ENCODE data around the gene SCN7A.
"Not testable (repeated sequence)": the region's sequence is repeated elsewhere in the genome, so short reads cannot be mapped to it uniquely, and the experiment has no call there.

The SCN7A gene
- long read RNA-seq, donor 1 = 0 reads
- long read RNA-seq, donor 2, partial matches to known transcripts = 8 of 8 reads
- long read RNA-seq, donor 2, other reads (novel, unspliced or antisense) = 0 of 8 reads
- long read RNA-seq, donor 3 = 0 reads
- long read RNA-seq, donor 4, partial matches to known transcripts = 38 of 39 reads
- long read RNA-seq, donor 4, other reads (novel, unspliced or antisense) = 0 of 39 reads
- long read RNA-seq, donor 5 = 0 reads
- long read RNA-seq, donor 6 = 0 reads
- long read RNA-seq, donor 7 = 0 reads
- long read RNA-seq, donor 8 = 0 reads

DNA sequence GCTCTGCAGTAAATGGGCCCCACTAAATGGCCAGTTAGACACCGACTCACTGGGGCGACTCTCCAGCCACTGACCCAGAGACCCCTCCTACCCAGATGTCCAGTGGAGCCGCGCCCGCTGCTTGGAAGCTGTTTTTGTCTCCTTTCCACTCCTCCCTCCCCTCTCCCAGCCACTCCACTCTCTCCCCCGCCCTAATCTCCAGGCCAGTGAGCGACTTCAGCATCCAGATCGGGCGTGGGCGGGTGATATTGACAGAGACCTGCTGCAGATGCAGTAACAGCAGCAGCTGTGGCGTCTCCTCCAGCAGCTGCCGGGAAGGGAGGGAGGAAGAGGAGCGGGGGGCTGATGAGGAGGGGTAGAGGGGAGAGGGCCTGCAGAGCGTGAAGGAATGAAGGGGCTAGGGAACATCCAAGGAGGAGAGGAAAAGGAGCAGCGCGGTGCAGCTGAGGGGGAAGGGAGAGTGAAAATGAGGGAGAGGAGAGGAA is at the start of gene SCN7A:
TSS of gene SCN7A (minus strand) at position 110 of the 485 bp plus-strand sequence. CDS start 16,553 bp downstream, outside the sequence.
- peak; percentile 76 for DNase-seq

DNA sequence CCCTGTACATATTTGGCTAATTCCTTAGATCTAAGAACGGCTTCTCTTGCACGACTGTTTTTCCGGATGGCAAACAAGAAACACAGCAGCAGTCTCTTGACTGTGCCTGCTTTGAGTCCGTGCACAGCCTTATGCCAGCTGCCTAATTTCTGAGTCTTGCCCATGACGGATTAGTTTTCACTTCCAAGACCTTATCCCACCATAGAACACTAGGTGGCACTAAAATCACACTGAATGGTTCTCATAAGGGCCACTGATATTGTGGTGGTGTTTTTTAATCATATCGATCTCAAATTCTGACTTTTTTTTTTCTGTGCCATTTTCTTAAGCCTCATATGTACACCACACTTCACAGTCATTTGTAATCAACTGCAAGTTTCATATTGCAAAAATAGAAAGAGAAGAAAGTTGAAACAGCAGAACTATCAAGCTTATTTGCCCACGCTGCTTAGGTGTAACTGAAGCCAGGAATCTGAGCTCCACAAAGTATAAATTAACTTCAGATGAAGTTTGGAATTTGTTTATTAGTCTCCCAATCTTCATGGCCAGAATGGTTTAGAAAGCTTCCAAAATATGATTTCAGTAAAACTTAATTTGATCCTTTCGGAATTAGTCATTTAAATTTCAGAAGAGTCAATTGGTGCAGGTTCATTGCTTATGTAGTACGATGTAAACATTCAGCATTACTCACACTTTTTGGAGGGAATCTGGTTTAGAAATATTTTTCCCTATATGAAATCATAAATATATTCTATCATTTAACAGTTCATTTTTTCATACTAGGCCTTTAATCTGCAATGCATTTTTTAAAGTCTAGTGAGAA is 45.5 kb upstream of the SCN7A start:
- DNase-seq = peak; percentile 45

DNA sequence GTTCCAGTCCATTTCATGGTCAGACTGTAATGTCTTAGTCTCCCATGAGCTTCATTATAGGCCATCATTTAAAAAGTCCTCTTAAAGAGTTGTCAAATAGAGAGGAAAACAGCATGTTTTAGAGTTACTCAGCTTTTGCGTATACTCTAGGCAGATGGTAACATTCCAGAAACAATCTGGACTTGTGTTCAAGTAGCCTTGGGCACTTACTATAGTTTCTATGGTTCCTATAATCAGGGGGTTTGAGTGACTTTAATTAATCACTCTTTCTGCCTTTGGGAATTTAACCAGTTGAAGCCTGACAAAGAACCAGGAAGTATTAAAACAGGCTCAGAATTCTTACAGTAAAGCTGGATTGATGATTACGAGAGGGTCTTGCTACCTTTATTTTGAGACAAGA is 42.1 kb upstream of the SCN7A start:
- DNase-seq = no peak

DNA sequence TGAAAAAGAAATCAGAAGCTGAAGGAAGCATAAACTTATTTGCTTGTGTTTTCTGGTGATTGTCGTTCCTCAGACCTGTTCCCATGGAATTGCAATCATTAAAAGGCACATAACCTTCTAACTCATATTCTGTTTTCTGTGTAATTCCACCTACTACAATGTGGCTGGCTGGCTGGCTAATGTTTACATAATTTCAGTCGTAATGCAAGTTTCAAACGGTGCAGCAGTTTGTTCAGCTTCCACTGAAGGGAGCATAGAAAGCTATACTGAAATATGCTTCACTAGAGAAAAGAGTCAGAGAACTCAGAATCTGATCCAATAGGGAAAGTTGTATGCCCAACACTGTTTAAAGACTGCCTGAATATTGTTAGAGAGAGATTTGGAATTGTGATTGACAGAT is 27.1 kb upstream of the SCN7A start:
- no peak for DNase-seq

DNA sequence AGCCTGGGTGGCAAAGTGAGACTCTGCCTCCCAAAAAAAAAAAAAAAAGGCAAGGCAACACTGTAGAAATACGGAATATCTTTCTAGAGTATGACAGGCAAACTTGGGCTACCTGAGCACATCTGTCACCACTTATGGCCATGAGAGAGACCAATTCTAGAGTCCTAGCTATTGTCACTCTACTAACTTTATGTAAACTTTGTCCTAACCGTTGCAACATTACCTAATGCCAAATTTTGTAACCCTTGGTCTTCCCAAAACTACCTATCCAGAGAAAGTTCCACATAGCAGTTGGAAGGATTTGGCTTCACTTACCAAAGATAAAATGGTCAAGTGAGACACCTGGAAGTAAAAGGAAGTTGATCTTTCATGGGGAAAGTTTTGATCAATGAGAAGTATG is 26.6 kb upstream of the SCN7A start:
- no peak for DNase-seq

DNA sequence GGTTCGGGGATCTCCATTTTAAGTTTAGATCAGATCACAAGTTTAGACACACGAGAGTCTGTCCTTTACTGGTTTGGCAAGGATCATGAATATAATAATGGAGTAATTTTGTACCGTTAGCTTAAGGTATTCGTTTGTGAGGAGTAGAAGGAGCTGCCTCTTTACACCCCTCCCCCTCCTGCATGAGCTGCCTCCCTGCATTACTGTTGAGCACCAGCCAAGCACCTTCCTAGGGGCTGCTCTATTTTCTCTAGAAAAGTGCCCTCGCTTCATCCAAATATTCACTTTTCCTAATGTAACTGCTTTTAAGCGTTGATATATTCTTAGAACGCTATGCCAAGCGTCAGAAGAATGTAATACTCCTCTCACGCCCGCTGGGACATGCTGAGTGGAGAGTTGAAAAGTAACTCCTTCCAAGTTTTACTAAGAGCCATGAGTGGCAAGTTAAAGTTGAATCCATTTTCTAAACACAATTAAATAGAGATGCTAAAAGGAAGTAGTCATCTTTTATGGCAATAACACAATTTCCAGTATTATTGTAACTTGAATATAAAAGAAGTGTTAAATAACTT is 25.4 kb upstream of the SCN7A start:
- no peak for DNase-seq

DNA sequence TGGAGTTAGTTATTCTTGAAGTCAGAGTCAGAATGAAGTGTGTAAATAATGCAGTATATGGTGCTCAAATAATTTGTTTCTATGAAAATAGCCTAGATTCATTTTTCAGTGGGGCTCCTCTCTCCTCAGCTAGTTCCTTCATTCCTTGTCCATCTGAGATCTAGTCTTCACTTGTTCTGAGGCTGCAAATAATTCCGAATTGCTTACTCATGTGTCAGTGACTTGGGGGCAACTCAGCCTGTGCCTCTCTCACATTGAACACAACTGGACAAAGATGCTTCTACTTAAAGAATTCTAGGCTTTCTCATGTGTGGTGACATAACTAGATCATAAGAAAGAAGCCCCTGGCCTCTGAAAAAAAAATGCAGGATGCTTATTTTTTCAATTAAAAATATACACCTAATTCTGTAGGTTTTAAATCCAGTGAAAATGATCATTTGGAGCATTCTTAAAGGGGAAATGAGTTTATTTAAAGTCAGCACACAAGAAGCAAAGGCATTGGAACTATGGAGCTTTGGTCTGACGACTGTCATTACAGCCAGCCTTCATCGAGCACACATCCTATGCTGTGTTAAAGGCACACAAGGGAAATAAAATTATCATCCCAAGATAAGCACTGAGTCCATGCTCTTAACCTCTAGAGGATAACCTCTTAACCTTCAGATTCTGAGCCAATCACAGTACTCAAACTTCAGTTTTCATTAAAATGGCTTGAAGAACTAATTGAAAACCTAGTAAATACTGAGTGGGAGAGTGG is 24.8 kb upstream of the SCN7A start:
- no peak for DNase-seq

DNA sequence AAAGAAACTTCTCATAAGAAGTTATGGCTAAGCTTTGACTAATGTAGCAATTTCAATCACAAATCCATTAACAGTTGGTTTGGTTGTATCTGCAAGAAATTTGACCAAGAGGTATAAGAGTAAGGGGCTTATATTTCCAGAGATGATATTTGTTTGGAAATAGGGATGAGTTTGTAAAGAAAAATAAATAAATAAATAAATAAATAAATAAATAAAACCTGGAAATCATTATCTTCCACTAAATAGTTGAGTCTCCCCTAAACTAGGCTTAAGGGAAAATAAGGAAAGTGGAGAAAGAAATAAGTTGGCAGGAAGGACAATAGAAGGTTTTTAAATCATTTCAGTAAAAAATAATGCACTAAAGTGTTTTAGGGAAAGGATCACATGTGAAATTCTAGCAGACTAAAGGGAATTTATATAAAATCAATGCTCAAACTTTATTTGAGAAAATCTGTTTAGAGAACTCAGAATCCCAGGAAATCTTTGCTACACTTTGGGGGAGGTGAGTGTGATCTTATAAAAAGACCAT is 23.5 kb upstream of the SCN7A start:
- DNase-seq = no peak

DNA sequence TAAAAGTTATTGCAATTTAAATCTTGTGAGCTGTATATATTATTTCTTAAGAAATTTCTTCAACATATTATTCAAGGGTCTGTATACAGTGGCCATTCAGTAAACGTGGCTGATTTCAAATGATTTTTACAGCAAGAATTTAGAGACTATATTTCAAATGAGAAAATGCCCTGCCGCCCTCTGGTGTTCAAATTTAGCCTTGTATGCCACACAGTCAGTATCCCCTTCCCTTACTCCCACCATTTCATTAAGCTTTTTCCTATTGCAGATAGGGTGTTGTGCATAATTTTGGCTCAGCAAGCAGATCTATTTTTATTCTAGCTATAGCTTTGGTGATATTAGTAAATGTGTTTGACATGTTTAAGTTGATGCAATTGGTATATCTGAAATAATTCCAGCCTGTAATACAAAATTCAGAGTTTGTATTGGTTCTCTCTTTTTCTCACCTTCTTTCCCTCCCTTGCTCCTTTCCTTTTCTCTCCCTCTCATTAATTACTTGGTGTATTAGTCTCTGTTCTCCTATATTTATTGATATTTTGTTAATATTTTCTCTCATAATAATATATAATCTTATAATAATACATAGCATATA is 22.8 kb upstream of the SCN7A start:
- DNase-seq = no peak

DNA sequence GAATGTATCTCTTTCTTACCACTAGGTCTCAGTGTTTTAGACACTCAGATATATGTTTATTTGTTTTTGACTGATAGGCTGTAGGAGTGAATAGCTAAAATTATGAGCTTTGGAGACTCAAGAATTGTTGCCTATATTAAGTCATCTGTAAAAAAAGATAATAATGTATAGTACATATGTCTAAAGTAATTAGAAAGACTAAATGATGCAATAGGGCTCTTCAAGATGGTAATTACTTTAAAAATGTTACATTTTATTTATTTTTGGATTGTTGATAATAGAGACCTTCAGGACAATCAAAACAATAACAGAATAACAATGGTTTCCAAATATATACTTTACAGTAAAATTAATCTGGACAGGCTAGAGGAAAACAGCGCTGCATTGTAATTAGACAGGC is 19.9 kb upstream of the SCN7A start:
- no peak for DNase-seq

DNA sequence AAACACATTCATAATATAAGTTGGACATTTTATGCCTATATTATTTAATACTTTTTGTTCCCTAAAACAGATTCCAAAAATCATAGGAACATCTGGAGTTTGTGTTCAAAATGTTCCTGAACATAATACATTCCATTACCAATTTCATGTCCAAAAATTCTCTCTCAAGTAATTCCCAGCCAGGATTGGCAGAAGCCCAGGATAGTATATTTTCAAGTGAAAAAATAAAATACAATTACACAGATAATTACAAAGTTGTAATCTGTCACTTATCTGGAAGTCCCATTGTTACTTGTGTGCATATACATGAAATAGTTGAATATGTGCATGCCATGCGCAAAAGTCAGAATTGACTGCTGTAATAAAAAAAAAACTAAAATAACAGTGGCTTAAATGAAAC is 5.2 kb upstream of the SCN7A start:
- DNase-seq = no peak

DNA sequence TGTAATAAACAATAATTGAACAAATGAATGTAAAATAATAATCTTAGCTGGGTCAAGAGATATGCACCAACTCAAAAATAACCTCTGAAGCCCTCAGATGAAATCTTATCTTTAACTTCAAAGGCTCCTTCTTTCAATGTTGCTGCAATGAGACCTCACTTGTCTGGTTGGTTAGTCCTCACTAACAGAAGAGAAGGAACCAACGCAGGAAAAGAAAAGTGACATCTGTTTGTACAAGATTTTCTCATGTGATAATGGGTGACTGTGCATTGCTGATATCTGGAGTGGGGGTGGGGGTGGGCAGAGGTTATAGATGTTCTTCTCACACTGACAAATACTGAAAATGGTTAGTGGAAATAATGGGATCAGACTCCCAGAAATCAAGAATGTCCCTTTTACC is 2.6 kb downstream of the SCN7A start:
- DNase-seq = no peak

DNA sequence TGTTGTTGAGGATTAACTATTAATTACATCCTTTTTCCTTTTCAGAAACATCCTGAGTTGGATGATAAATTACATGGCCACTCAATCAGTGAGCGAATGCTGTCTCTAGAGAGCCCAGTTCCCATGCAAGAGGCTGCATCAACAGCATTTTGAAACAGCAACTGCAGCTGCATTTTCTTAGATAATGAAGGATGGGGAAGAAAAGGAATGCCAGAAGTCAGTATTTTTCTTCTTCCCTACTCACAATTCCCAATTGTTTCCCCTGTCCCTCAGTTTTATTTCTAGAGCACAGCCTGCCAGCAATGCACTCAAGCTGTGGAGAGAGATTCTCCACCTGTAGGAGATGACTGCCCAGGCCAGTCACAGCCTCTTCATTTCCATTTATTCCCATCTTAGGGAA is 6.9 kb downstream of the SCN7A start:
- no peak for DNase-seq

DNA sequence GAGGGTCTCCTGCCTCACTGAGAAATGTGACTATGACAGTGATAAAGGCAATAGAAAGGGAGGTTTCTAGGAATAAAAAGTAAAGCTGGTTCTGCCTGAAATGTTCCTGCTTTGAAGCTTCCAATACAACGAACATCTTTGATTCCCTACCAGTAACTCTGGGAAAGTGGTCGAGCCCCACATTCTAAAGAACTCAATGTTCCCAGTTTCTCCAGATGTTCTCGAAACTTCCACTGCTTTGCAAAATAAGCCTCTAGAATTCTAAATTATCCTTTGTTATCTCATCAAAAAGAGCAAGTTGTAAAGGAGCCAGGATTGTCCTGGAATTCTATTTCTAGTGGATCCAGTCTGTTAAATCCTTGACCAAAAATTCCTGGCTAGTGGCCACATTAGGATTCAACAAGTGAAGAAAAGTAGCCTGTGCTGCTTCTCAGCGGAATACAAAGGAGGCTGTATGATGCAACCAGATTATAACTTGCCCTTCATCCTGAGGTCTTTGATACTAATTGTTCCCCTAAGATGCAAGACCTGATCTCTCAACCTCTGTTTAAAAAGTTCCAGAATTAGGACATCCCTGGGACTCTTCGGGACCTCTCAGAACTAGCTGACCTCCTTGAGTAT is 8.4 kb downstream of the SCN7A start:
- DNase-seq = no peak

DNA sequence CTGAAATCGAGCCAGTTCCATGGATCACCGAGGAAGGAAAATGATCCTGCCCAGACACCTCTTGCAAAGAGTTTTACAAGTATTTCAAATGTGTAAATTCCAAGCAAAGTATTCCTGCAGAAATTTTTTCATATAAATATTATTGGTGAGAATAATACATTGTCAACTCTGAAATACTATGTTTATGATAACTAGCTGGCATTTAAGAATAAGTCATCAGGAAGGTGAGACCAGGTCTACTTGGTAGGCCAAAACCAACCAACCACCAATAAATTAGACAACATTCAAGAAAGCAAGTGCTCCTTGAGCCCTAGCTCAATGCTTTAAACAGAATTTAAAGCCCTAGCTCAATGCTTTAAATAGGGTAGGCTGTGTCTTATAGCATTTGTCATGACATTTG is 21.7 kb downstream of the SCN7A start:
- DNase-seq = no peak

DNA sequence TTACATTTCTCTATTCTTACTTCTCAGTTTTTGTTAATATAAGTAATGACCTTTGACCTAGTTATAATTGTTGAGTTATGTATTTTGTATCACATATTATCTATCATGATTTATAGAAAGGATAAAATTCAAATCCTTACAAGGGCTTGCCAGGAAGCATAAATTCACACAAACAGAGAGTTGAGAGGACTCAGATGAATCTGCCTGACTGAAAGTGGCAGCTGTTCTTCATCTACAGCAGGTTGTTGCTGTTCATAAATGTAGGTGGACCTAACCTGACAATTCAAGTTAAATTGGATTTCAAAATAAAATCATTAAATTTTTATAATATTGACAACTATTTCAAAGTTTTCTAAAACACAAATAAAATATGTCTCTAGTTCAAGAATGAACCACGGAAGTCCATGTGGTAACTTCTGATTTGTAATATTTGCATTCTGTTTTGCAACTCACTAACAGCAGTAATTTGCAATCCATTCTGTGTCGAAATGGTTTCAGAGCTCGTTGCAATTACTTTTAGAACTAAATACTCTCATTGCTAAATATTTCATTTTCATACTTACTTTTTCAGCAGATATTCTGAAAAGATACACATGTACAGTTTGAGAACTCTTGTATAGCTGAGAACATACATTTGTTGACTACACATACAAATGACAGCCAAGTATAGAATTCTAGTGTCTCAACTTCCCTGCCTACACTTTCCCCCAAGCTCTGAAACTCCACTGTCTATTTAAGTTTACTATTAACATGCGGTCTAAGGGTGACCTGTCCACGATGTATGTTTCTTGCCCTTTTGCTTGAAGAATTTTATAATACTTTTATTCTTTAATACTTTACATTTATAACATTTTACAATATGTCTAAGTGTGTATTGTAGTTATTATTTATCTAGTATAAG is 25.7 kb downstream of the SCN7A start:
- no peak for DNase-seq

DNA sequence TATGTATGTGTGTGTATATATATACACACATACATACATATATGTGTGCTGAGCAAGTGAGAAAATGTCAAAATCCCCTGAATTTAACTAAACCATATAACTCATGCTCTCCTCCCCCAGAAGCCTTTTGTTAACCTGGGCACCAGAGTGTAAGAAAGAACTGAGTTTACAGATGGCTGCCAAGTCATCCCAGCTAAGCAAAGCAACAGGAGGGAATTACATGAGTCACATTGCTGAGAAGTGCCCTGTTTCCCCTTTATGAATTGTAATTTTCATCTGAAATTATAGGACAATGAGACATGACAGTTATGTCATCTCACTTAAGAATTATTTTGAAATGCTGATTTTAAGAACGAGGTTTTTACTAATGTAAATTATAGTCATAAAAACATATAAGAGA is 29.9 kb downstream of the SCN7A start:
- DNase-seq = no peak

DNA sequence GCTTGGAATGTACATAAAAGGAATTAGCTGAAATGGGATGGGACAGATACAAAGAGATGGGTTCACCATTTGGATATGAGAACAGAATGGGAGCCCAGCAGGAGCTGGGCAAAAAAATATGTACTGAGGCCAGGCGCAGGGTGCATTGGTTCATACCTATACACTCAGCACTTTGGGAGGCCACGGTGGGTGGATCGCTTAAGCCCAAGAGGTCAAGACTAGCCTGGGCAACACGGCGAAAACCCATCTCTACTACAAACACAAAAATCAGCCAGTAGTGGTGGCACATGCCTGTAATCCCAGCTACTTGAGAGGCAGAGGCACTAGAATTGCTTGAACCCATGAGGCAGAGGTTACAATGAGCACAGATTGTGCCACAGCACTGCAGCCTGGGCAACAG is 30.4 kb downstream of the SCN7A start:
- no peak for DNase-seq

DNA sequence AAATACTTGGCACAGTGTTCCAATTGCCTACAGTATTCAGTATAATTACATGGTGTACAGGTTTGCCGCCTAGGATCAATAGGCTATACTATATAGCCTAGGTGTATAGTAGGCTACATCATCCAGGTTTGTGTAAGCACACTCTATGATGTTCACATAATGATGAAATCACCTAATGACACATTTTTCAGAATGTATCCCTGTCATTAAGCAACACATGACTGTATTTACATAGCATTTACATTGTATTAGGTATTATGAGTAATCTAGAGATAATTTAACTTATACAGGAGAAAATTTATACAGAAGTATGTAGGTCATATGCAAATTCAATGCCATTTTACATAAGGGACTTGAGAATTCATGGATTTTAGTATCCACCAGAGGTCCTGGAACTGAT is 35.4 kb downstream of the SCN7A start:
- no peak for DNase-seq

DNA sequence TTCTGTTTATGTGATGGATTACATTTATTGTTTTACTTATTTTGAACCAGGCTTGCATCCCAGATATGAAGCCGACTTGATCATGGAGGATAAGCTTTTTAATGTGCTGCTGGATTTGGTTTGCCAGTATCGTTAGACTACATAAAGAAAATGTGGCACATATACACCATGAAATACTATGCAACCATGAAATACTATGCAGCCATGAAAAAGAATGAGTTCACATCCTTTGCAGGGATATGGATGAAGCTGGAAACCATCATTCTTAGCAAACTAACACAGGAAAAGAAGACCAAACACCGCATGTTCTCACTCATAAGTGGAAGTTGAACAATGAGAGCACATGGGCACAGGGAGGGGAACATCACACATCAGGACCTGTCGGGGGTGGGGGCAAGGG is 38.2 kb downstream of the SCN7A start:
- DNase-seq = not testable (repeated sequence)
